ENCODE data around the gene DYNC1LI2. TPM values are rescaled to one million over a fixed set of nuclear protein-coding genes. Genes with fewer than 3 reads are reported as not detected.
A peak's percentile ranks its signal among the peaks of the same experiment; 100 is the strongest.

The DYNC1LI2 gene
- total RNA-seq, 1 donor from 2014 or later = 157 TPM

GRCh38 chr16:66752958-66753357, 1.5 kb upstream of the DYNC1LI2 start:
- H3K4me1 Mint-ChIP-seq = peaks cover 23% of the 10 kb centered on the region
- no peak for DNase-seq (ENCODE audit: low spot score in 2 of 2, unreplicated experiment in 2 of 2)
- H3K9me3 Mint-ChIP-seq = no peaks in the 10 kb centered on the region
- H3K4me3 Mint-ChIP-seq = no peak overlapping the region
- peaks cover 20% of the 10 kb centered on the region for H3K27me3 Mint-ChIP-seq (ENCODE audit: low read depth)
- no peak for TF ChIP-seq CTCF (IDR thresholded peaks at IDR 0.05; ENCODE audit: unreplicated experiment)
- no peak overlapping the region for H3K27ac Mint-ChIP-seq
- H3K36me3 Mint-ChIP-seq = no peaks in the 10 kb centered on the region

GRCh38 chr16:66752379-66752778, 970 bp upstream of the DYNC1LI2 start:
- peak overlapping the region; percentile 82 for H3K27ac Mint-ChIP-seq
- no peak for TF ChIP-seq CTCF (IDR thresholded peaks at IDR 0.05; ENCODE audit: unreplicated experiment)
- H3K36me3 Mint-ChIP-seq = no peaks in the 10 kb centered on the region
- peaks cover 23% of the 10 kb centered on the region for H3K4me1 Mint-ChIP-seq
- peak overlapping the region; percentile 64 for H3K4me3 Mint-ChIP-seq
- no peaks in the 10 kb centered on the region for H3K9me3 Mint-ChIP-seq
- H3K27me3 Mint-ChIP-seq (ENCODE audit: low read depth) = peaks cover 20% of the 10 kb centered on the region
- DNase-seq (ENCODE audit: low spot score in 2 of 2, unreplicated experiment in 2 of 2) = no peak

GRCh38 chr16:66751992-66752322, 548 bp upstream of the DYNC1LI2 start:
- Mint-ChIP-seq H3K27me3 (ENCODE audit: low read depth) (peaks cover 20% of the 10 kb centered on the region), H3K9me3 (no peaks in the 10 kb centered on the region), H3K36me3 (no peaks in the 10 kb centered on the region), H3K4me1 (peaks cover 23% of the 10 kb centered on the region), H3K27ac (peak overlapping the region; percentile 82), H3K4me3 (peak overlapping the region; percentile 64)
- TF ChIP-seq CTCF (IDR thresholded peaks at IDR 0.05; ENCODE audit: unreplicated experiment) = no peak
- DNase-seq (ENCODE audit: low spot score in 2 of 2, unreplicated experiment in 2 of 2) = no peak

GRCh38 chr16:66751053-66751302, 431 bp downstream of the DYNC1LI2 start:
- Mint-ChIP-seq H3K36me3 (no peaks in the 10 kb centered on the region), H3K27me3 (ENCODE audit: low read depth) (peaks cover 18% of the 10 kb centered on the region), H3K27ac (peak overlapping the region; percentile 64), H3K4me1 (peaks cover 23% of the 10 kb centered on the region), H3K4me3 (peak overlapping the region; percentile 81), H3K9me3 (no peaks in the 10 kb centered on the region)
- DNase-seq (ENCODE audit: low spot score in 2 of 2, unreplicated experiment in 2 of 2) = peak in 1 of 2 experiments; percentile 46
- TF ChIP-seq CTCF (IDR thresholded peaks at IDR 0.05; ENCODE audit: unreplicated experiment) = no peak

GRCh38 chr16:66750279-66751052, 943 bp downstream of the DYNC1LI2 start:
- no peaks in the 10 kb centered on the region for H3K36me3 Mint-ChIP-seq
- no peaks in the 10 kb centered on the region for H3K9me3 Mint-ChIP-seq
- H3K4me3 Mint-ChIP-seq = peak overlapping the region; percentile 81
- peak overlapping the region; percentile 64 for H3K27ac Mint-ChIP-seq
- H3K4me1 Mint-ChIP-seq = peaks cover 23% of the 10 kb centered on the region
- DNase-seq (ENCODE audit: low spot score in 2 of 2, unreplicated experiment in 2 of 2) = no peak
- H3K27me3 Mint-ChIP-seq (ENCODE audit: low read depth) = peaks cover 18% of the 10 kb centered on the region
- TF ChIP-seq CTCF (IDR thresholded peaks at IDR 0.05; ENCODE audit: unreplicated experiment) = no peak

GRCh38 chr16:66746682-66747081, 4.7 kb downstream of the DYNC1LI2 start:
- Mint-ChIP-seq H3K36me3 (peaks cover 2% of the 10 kb centered on the region), H3K4me1 (peaks cover 24% of the 10 kb centered on the region), H3K27me3 (ENCODE audit: low read depth) (no peaks in the 10 kb centered on the region), H3K9me3 (no peaks in the 10 kb centered on the region), H3K4me3 (no peak overlapping the region), H3K27ac (no peak overlapping the region)
- no peak for DNase-seq (ENCODE audit: low spot score in 2 of 2, unreplicated experiment in 2 of 2)
- TF ChIP-seq CTCF (IDR thresholded peaks at IDR 0.05; ENCODE audit: unreplicated experiment) = no peak

Data from mesothelial cell of epicardium (in vitro differentiated cells).